Heart left ventricle (tissue), 16 donors: ENCODE data around the gene OGT. TPM values are rescaled to one million over a fixed set of nuclear protein-coding genes. Genes with fewer than 3 reads are reported as not detected.

Experiments used
- ATAC-seq, 4 donors: fragments of 200-7000 bp; cut with Tn5 transposase; one replicate each; pipeline ENCODE4 v1.9.1; 2020 to 2022; ENCODE audit warnings: moderate library complexity in 4 of 4, mild to moderate bottlenecking in 3 of 4, moderate number of reproducible peaks in 1 of 4
- DNase-seq, 5 donors: peaks; one replicate each; pipeline ENCODE4 v3.0.0-alpha.2; 2020
- H3K27ac ChIP-seq, 12 donors: fragments of 200-600 bp; sonication (generic) in 4 of 12; one replicate each; pipeline versions ENCODE4 v1.5.0 to v1.8.0; 2016 to 2022; ENCODE audit warnings: mild to moderate bottlenecking in 2 of 12
- H3K27me3 ChIP-seq, 9 donors: fragments of 200-600 bp; sonication (generic) in 2 of 9; one replicate each; pipeline versions ENCODE4 v1.5.1 to v1.8.0; 2016 to 2022; ENCODE audit warnings: mild to moderate bottlenecking in 3 of 9
- H3K36me3 ChIP-seq, 9 donors: fragments of 200-600 bp; sonication (generic) in 2 of 9; one replicate each; pipeline versions ENCODE4 v1.5.0 to v1.8.0; 2018 to 2022; ENCODE audit warnings: mild to moderate bottlenecking in 2 of 9
- H3K4me1 ChIP-seq, 12 donors: fragments of 200-600 bp; sonication (generic) in 4 of 12; one replicate each; pipeline versions ENCODE4 v1.5.0 to v1.8.0; 2016 to 2022; ENCODE audit warnings: mild to moderate bottlenecking in 3 of 12
- H3K4me3 ChIP-seq, 12 donors: fragments of 200-600 bp; sonication (generic) in 4 of 12; one replicate each; pipeline versions ENCODE4 v1.5.0 to v1.8.0; 2017 to 2022; ENCODE audit warnings: mild to moderate bottlenecking in 9 of 12, moderate library complexity in 4 of 12
- H3K9me3 ChIP-seq, 12 donors: fragments of 200-600 bp; sonication (generic) in 4 of 12; one replicate each; pipeline versions ENCODE4 v1.5.0 to v1.8.0; 2016 to 2022; ENCODE audit warnings: mild to moderate bottlenecking in 1 of 12
- CTCF ChIP-seq, 12 donors: fragments of 200-600 bp; sonication (generic) in 4 of 12; IDR thresholded peaks; one replicate each; pipeline versions ENCODE4 v1.5.0 to v1.8.0; 2018 to 2022; ENCODE audit warnings: antibody characterized with exemption in 12 of 12, mild to moderate bottlenecking in 5 of 12
- POLR2A ChIP-seq, 2 donors: fragments of 450-650 bp; IDR thresholded peaks; one replicate each; pipeline ENCODE4 v1.6.1; 2017; ENCODE audit warnings: antibody characterized with exemption in 2 of 2, mild to moderate bottlenecking in 2 of 2, moderate library complexity in 2 of 2
- WGBS, 4 donors: extraction: QIAGEN DNeasy Blood & Tissue Kit in 2 of 4; methylation state at CpG; one replicate each; pipeline versions ENCODE4 v1.1.5 to v1.1.7; 2013 to 2018; 5-methylcytosine and 5-hydroxymethylcytosine counted together
- intact Hi-C, 10 donors: fragments of 100-400 bp; cut with DNase I; formaldehyde crosslinking; loops; one replicate each; pipeline versions ENCODE4 v1.11.1 to v1.14.2; 2022
- polyA plus RNA-seq, 2 donors: library from polyadenylated mRNA; stranded (reverse); fragments of 200-250 nt; gene quantifications; one replicate each; pipeline ENCODE4 v1.2.3, GENCODE V29; 2013
- total RNA-seq, 9 donors: library from RNA; depleted of rRNA in 2 of 9; stranded (reverse); fragments of >200 nt in 2 of 9; fragmentation: NEBNext Ultra II Directional in 3 of 9; extraction: Animal tissue kit (Norgen Biotek cat#: 25700) in 3 of 9; gene quantifications; one replicate each; pipeline versions ENCODE4 v1.1.0 to v1.2.4, GENCODE V29; 2016 to 2023
- donor health status: ischemic (EF 13 %, LVEDD 7.1; RV severe dilation, severe dysfunction).
- donor health status: healthy with polysubstance abuse.
- donor health status: DM: no; HTN: yes; CAD: no.
- donor health status: DM: no; HTN: no; CAD: no.
- donor health status: ischemic (EF 25% LVEDD 6.9; RV normal size, moderate dysfunction).
- donor health status: ischemic (EF 25% LVEDD 5.7; RV mildly dilated, moderate dysfunction).
- donor health status: healthy.
- donor health status: DM: yes; HTN: yes; CAD: no.
- donor health status: ischemic (EF 35%, LVEDD 5.7; RV mildly dilated, moderate dysfunction).
- donor health status: nonischemic (EF 11% LVEDD 7.7; RV severe dilation, severe dysfunction).
- donor health status: DM: yes; HTN: yes; CAD: no.
- donor health status: PGD.
- donor health status: ischemic (EF 29% LVEDD 5.4; RV normal size, mild dysfunction).
- donor health status: nonischemic (EF 23%, LVEDD 6.1; RV moderate dilation, normal function).

OGT gene
- total and polyA plus RNA-seq, 11 donors = 20.0 to 84.1 (median 71.2) TPM

GRCh38 chrX:71623714-71624113 is 90.8 kb downstream of the OGT start:
- no peak for DNase-seq
- Histone ChIP-seq H3K27me3 (no peaks in the 10 kb centered on the region), H3K9me3 (no peaks in the 10 kb centered on the region), H3K36me3 (no peaks in the 10 kb centered on the region), H3K4me1 (peaks cover 0 to 20% (median 14%) of the 10 kb centered on the region in 12 donors), H3K4me3 (no peak overlapping the region), H3K27ac (peak overlapping the region in 5 of 12 donors; percentile 71 to 84 (median 79))
- intact Hi-C loops = no loop called here
- no peak for TF ChIP-seq CTCF (IDR thresholded peaks at IDR 0.05)
- WGBS, 4 donors = 89 to 92% (median 90%) methylated on average over 2 to 3 of the region's 3 CpGs
- no peak for ATAC-seq

GRCh38 chrX:71625471-71625870 is 92.6 kb downstream of the OGT start:
- H3K27ac ChIP-seq = no peak overlapping the region
- no peak for TF ChIP-seq CTCF (IDR thresholded peaks at IDR 0.05)
- TF ChIP-seq POLR2A (IDR thresholded peaks at IDR 0.05) = no peak
- WGBS, 4 donors = 86 to 96% (median 91%) methylated on average over 5 of the region's 5 CpGs
- H3K4me3 ChIP-seq = no peak overlapping the region
- no peaks in the 10 kb centered on the region for H3K27me3 ChIP-seq
- no peak for ATAC-seq
- H3K9me3 ChIP-seq = no peaks in the 10 kb centered on the region
- H3K36me3 ChIP-seq = no peaks in the 10 kb centered on the region
- no peak for DNase-seq
- peaks cover 0 to 20% (median 14%) of the 10 kb centered on the region in 12 donors for H3K4me1 ChIP-seq
- intact Hi-C loops = no loop called here

Other genes starting within 250 kb of the OGT start
- 100 to 1,000 TPM in 7 of 9 donors, 10 to 100 TPM in 2; 97.0 to 177 (median 113) TPM for gene NONO, start 249.5 kb upstream of the OGT start, total RNA-seq
- gene NONO, start 249.5 kb upstream of the OGT start, polyA plus RNA-seq = 100 to 1,000 TPM in 1 of 2 donors, 10 to 100 TPM in 1; 38.9 to 125 TPM
- gene ITGB1BP2, start 231.4 kb upstream of the OGT start, total RNA-seq = 100 to 1,000 TPM in 2 of 9 donors, 10 to 100 TPM in 7; 64.2 to 162 (median 84.9) TPM
- gene ITGB1BP2, start 231.4 kb upstream of the OGT start, polyA plus RNA-seq = 10 to 100 TPM; 90.4 to 91.7 TPM
- gene TAF1, start 166.7 kb upstream of the OGT start, total RNA-seq = 10 to 100 TPM; 14.3 to 27.8 (median 20.8) TPM
- gene TAF1, start 166.7 kb upstream of the OGT start, polyA plus RNA-seq = 10 to 100 TPM in 1 of 2 donors, 1 to 10 TPM in 1; 8.8 to 14.0 TPM
- 1 to 10 TPM in 6 of 9 donors, under 1 TPM in 3; 0.56 to 1.6 (median 1.1) TPM for gene GCNA, start 45.3 kb downstream of the OGT start, total RNA-seq
- gene GCNA, start 45.3 kb downstream of the OGT start, polyA plus RNA-seq = 1 to 10 TPM; 1.1 to 2.0 TPM
- gene CXCR3, start 85.4 kb downstream of the OGT start, total RNA-seq = 1 to 10 TPM in 1 of 9 donors, under 1 TPM in 3, not detected in 5; 0.26 to 2.6 (median 0.33) TPM
- gene CXCR3, start 85.4 kb downstream of the OGT start, polyA plus RNA-seq = under 1 TPM in 1 of 2 donors, not detected in 1; 0.11 TPM
- gene CXorf49, start 185.2 kb downstream of the OGT start, total RNA-seq = not detected
- gene CXorf49, start 185.2 kb downstream of the OGT start, polyA plus RNA-seq = not detected
- not detected for gene CXorf49B, start 230.2 kb downstream of the OGT start, total RNA-seq
- gene CXorf49B, start 230.2 kb downstream of the OGT start, polyA plus RNA-seq = not detected